Right lobe of liver (tissue), 6 donors: Measurements from ENCODE around the gene KMT2C. TPM values are rescaled to one million over a fixed set of nuclear protein-coding genes. Genes with fewer than 3 reads are reported as not detected.

ENCODE experiments used
- ATAC-seq, 4 donors: fragments of 200-7000 bp; cut with Tn5 transposase; one replicate each; pipeline ENCODE4 v1.9.1; 2020; ENCODE audit warnings: mild to moderate bottlenecking in 4 of 4, moderate library complexity in 4 of 4
- DNase-seq, 3 donors: peaks; one replicate each; pipeline ENCODE4 v3.0.0-alpha.2; 2020
- H3K27ac ChIP-seq, 3 donors: fragments of 200-600 bp; one replicate each; pipeline ENCODE4 v1.8.0; 2022
- H3K27me3 ChIP-seq, 2 donors: fragments of 200-600 bp; one replicate each; pipeline ENCODE4 v1.8.0; 2022
- H3K36me3 ChIP-seq, 4 donors: fragments of 200-600 bp; sonication (generic) in 1 of 4; one replicate each; pipeline versions ENCODE4 v1.5.1 to v1.8.0; 2017 to 2022; ENCODE audit warnings: control low read depth in 1 of 4
- H3K4me1 ChIP-seq, 4 donors: fragments of 200-600 bp; sonication (generic) in 1 of 4; one replicate each; pipeline versions ENCODE4 v1.5.1 to v1.8.0; 2017 to 2022; ENCODE audit warnings: control low read depth in 1 of 4
- H3K4me3 ChIP-seq, 3 donors: fragments of 200-600 bp; one replicate each; pipeline ENCODE4 v1.8.0; 2022
- H3K9me3 ChIP-seq, 4 donors: fragments of 200-600 bp; sonication (generic) in 1 of 4; one replicate each; pipeline versions ENCODE4 v1.5.1 to v1.8.0; 2017 to 2022; ENCODE audit warnings: control low read depth in 1 of 4
- CTCF ChIP-seq, 4 donors: fragments of 200-600 bp in 3 of 4; fragments of 450-650 bp in 1 of 4; IDR thresholded peaks; one replicate each; pipeline versions ENCODE4 v1.5.1 to v1.8.0; 2016 to 2022; ENCODE audit warnings: antibody characterized with exemption in 4 of 4, mild to moderate bottlenecking in 2 of 4
- POLR2A ChIP-seq: fragments of 450-650 bp; IDR thresholded peaks from one replicate; pipeline ENCODE4 v1.6.1; 2017; ENCODE audit warnings: antibody characterized with exemption, mild to moderate bottlenecking
- WGBS: methylation state at CpG from one replicate; pipeline ENCODE4 v1.1.6; 2018; ENCODE audit warnings: low coverage, low lambda C conversion rate; ENCODE audit not compliant: insufficient coverage; ENCODE audit errors: missing lambda C conversion rate; 5-methylcytosine and 5-hydroxymethylcytosine counted together
- intact Hi-C, 2 donors: fragments of 100-400 bp; cut with DNase I; formaldehyde crosslinking; loops; one replicate each; pipeline versions ENCODE4 v1.11.2 to v1.14.1; 2022
- total RNA-seq, 6 experiments: library from RNA; depleted of rRNA in 2 of 6; stranded (reverse); fragments of >200 nt in 2 of 6; fragmentation: NEBNext Ultra II Directional in 3 of 6; extraction: Animal tissue kit (Norgen Biotek cat#: 25700) in 3 of 6; gene quantifications; one replicate each; pipeline versions ENCODE4 v1.1.0 to v1.2.4, GENCODE V29; 2016 to 2023
- donor health status: DM: no; HTN: yes; CAD: no.
- donor health status: DM: no; HTN: no; CAD: no.
- donor health status: DM: no; HTN: no; CAD: no.
- donor health status: DM: no; HTN: yes; CAD: no.
- donor health status: DM: no; HTN: yes; CAD: no.

The KMT2C gene
- total RNA-seq, 6 experiments from 2014 or later = 20.6 to 32.0 (median 29.9) TPM

- Histone ChIP-seq H3K4me3 (no peak overlapping the region), H3K27me3 (no peaks in the 10 kb centered on the region), H3K36me3 (peaks cover 0 to 8% (median 2%) of the 10 kb centered on the region in 4 donors), H3K9me3 (no peaks in the 10 kb centered on the region), H3K4me1 (no peaks in the 10 kb centered on the region), H3K27ac (no peak overlapping the region)
- ATAC-seq (no peak), DNase-seq (no peak)
- intact Hi-C loops = no loop called here
- 100% methylated on average over 1 of the region's 1 CpG for WGBS
- TF ChIP-seq CTCF (IDR thresholded peaks at IDR 0.05) (no peak), POLR2A (no peak)
Measured at GRCh38 chr7:152328234-152328633, 107.6 kb downstream of the KMT2C start.

- Histone ChIP-seq H3K36me3 (peaks cover 0 to 2% (median 0%) of the 10 kb centered on the region in 4 donors), H3K9me3 (no peaks in the 10 kb centered on the region), H3K4me1 (peaks cover 0 to 10% (median 4%) of the 10 kb centered on the region in 4 donors), H3K27me3 (no peaks in the 10 kb centered on the region), H3K27ac (no peak overlapping the region), H3K4me3 (no peak overlapping the region)
- no peak for DNase-seq
- 81% methylated on average over 2 of the region's 2 CpGs for WGBS
- intact Hi-C loops = no loop called here
- no peak for ATAC-seq
- TF ChIP-seq POLR2A (no peak), CTCF (IDR thresholded peaks at IDR 0.05) (no peak)
Measured at GRCh38 chr7:152315845-152316244, 120.0 kb downstream of the KMT2C start.

GRCh38 chr7:152313831-152314604 lies 121.8 kb downstream of the KMT2C start:
- no peak for DNase-seq

GRCh38 chr7:152313217-152313616 lies 122.6 kb downstream of the KMT2C start:
- Histone ChIP-seq H3K36me3 (peaks cover 0 to 16% (median 6%) of the 10 kb centered on the region in 4 donors), H3K4me1 (peaks cover 0 to 10% (median 4%) of the 10 kb centered on the region in 4 donors), H3K27ac (no peak overlapping the region), H3K27me3 (no peaks in the 10 kb centered on the region), H3K9me3 (no peaks in the 10 kb centered on the region), H3K4me3 (no peak overlapping the region)
- intact Hi-C loops = no loop called here
- DNase-seq (no peak), ATAC-seq (no peak)
- no peak for TF ChIP-seq POLR2A
- TF ChIP-seq CTCF (IDR thresholded peaks at IDR 0.05) = no peak

More at GRCh38 chr7:152313831-152314604, 121.8 kb downstream of the KMT2C start:
- 67% methylated on average over 1 of the region's 1 CpG for WGBS
- intact Hi-C loops = no loop called here
- peak; percentile 40 to 82 (median 60) for ATAC-seq
- Histone ChIP-seq H3K27me3 (no peaks in the 10 kb centered on the region), H3K4me3 (no peak overlapping the region), H3K36me3 (peaks cover 0 to 16% (median 6%) of the 10 kb centered on the region in 4 donors), H3K9me3 (no peaks in the 10 kb centered on the region), H3K27ac (no peak overlapping the region), H3K4me1 (peaks cover 0 to 10% (median 4%) of the 10 kb centered on the region in 4 donors)
- TF ChIP-seq POLR2A (no peak), CTCF (IDR thresholded peaks at IDR 0.05) (no peak)
